WTC11 (cell line): ENCODE measurements around the gene CNOT1. TPM values are rescaled to one million over a fixed set of nuclear protein-coding genes. Genes with fewer than 3 reads are reported as not detected.

Experiments used
- ATAC-seq: fragments of 200-7000 bp; cut with Tn5 transposase; 2 replicates; pipeline ENCODE4 v1.10.0; 2021; ENCODE audit warnings: mild to moderate bottlenecking, moderate library complexity
- CTCF ChIA-PET: fragments of 300-600 bp; sonication (Branson Sonifier 250); formaldehyde crosslinking; loops from one replicate; lab custom pipeline; 2021; ENCODE audit warnings: antibody characterized with exemption; lab: Charles Lee
- POLR2A ChIA-PET: fragments of 350-600 bp; sonication (Branson Sonifier 250); formaldehyde crosslinking; loops from one replicate; lab custom pipeline; 2021; ENCODE audit warnings: antibody characterized with exemption; lab: Charles Lee
- DNase-seq: peaks from one replicate; pipeline ENCODE4 v3.0.0; 2021; ENCODE audit warnings: low spot score
- H3K27ac Mint-ChIP-seq: 2 replicates; pipeline ENCODE4 v1.8.0; 2021; ENCODE audit warnings: mixed read lengths
- H3K27me3 Mint-ChIP-seq: 2 replicates; pipeline ENCODE4 v1.8.0; 2021; ENCODE audit warnings: low read depth, mild to moderate bottlenecking, moderate library complexity, mixed read lengths
- H3K36me3 Mint-ChIP-seq: 2 replicates; pipeline ENCODE4 v1.8.0; 2021; ENCODE audit warnings: mixed read lengths
- H3K4me1 Mint-ChIP-seq: 2 replicates; pipeline ENCODE4 v1.8.0; 2022; ENCODE audit warnings: mixed read lengths
- H3K4me3 Mint-ChIP-seq: 2 replicates; pipeline ENCODE4 v1.8.0; 2021; ENCODE audit warnings: mild to moderate bottlenecking, moderate library complexity, mixed read lengths
- H3K9me3 Mint-ChIP-seq: 2 replicates; pipeline ENCODE4 v1.8.0; 2021; ENCODE audit warnings: mixed read lengths
- AFF4 ChIP-seq: sonication (generic); formaldehyde crosslinking; IDR thresholded peaks from 2 replicates; pipeline ENCODE4 v1.8.1; 2023; ENCODE audit warnings: mild to moderate bottlenecking, missing genetic modification reagents, borderline replicate concordance
- ATF2 ChIP-seq: sonication (generic); formaldehyde crosslinking; IDR thresholded peaks from 2 replicates; pipeline ENCODE4 v1.8.1; 2022; ENCODE audit warnings: low read depth, missing genetic modification reagents, borderline replicate concordance
- ERG ChIP-seq: fragments of 250-450 bp; sonication (Bioruptor Pico); IDR thresholded peaks from 2 replicates; pipeline ENCODE4 v1.8.0; 2021; ENCODE audit warnings: mild to moderate bottlenecking
- GABPB1 ChIP-seq: sonication (generic); formaldehyde crosslinking; IDR thresholded peaks from 2 replicates; pipeline ENCODE4 v1.8.1; 2023; ENCODE audit warnings: mild to moderate bottlenecking, missing genetic modification reagents
- KAT7 ChIP-seq: sonication (generic); formaldehyde crosslinking; IDR thresholded peaks from 2 replicates; pipeline ENCODE4 v1.8.1; 2023; ENCODE audit warnings: missing genetic modification reagents, mild to moderate bottlenecking, borderline replicate concordance
- PRDM15 ChIP-seq: sonication (generic); formaldehyde crosslinking; IDR thresholded peaks from 2 replicates; pipeline ENCODE4 v1.8.0; 2022; ENCODE audit warnings: missing genetic modification reagents
- PRRX2 ChIP-seq: fragments of 250-450 bp; sonication (Bioruptor Pico); IDR thresholded peaks from 2 replicates; pipeline ENCODE4 v1.8.0; 2021; ENCODE audit warnings: mild to moderate bottlenecking
- STAT6 ChIP-seq: sonication (generic); formaldehyde crosslinking; conservative IDR thresholded peaks from 2 replicates; pipeline ENCODE4 v1.8.1; 2023; ENCODE audit warnings: mild to moderate bottlenecking, low read depth, missing genetic modification reagents, moderate library complexity
- TEAD1 ChIP-seq: sonication (generic); formaldehyde crosslinking; IDR thresholded peaks from 2 replicates; pipeline ENCODE4 v1.8.0; 2022; ENCODE audit warnings: mild to moderate bottlenecking, missing genetic modification reagents
- USF2 ChIP-seq: sonication (generic); formaldehyde crosslinking; IDR thresholded peaks from 2 replicates; pipeline ENCODE4 v1.8.1; 2023; ENCODE audit warnings: mild to moderate bottlenecking, missing genetic modification reagents, moderate library complexity
- total RNA-seq: library from RNA; stranded (reverse); gene quantifications from 3 replicates; pipeline ENCODE4 v1.2.3, GENCODE V29; 2021

Gene CNOT1
- total RNA-seq, 1 experiment from 2014 or later = 314 TPM

GRCh38 chr16:58563235-58563634 is 66.4 kb downstream of the CNOT1 start:
- DNase-seq (no peak), ATAC-seq (no peak)
- no peaks in the 10 kb centered on the region for H3K27me3 Mint-ChIP-seq
- ChIA-PET CTCF (no interaction called here), POLR2A (no interaction called here)
- H3K4me1 Mint-ChIP-seq = no peaks in the 10 kb centered on the region
- TF ChIP-seq TEAD1 (CRISPR knock-in tag) (no peak), KAT7 (CRISPR knock-in tag) (no peak), AFF4 (CRISPR knock-in tag) (no peak), PRDM15 (CRISPR knock-in tag) (no peak), ATF2 (no peak), ERG (CRISPR knock-in tag) (no peak), USF2 (CRISPR knock-in tag) (no peak), PRRX2 (CRISPR knock-in tag) (no peak), STAT6 (CRISPR knock-in tag) (no peak), GABPB1 (no peak)
- no peak overlapping the region for H3K27ac Mint-ChIP-seq
- no peak overlapping the region for H3K4me3 Mint-ChIP-seq
- peaks cover 57% of the 10 kb centered on the region for H3K36me3 Mint-ChIP-seq
- H3K9me3 Mint-ChIP-seq = no peaks in the 10 kb centered on the region

- ATAC-seq (no peak), DNase-seq (no peak)
- ChIA-PET CTCF (no interaction called here), POLR2A (no interaction called here)
- Mint-ChIP-seq H3K27me3 (no peaks in the 10 kb centered on the region), H3K4me3 (no peak overlapping the region), H3K36me3 (peaks cover 72% of the 10 kb centered on the region), H3K4me1 (no peaks in the 10 kb centered on the region), H3K27ac (no peak overlapping the region), H3K9me3 (no peaks in the 10 kb centered on the region)
- no peak for TF ChIP-seq PRRX2 (CRISPR knock-in tag)
Observed at GRCh38 chr16:58556678-58557077, 72.9 kb downstream of the CNOT1 start.
